SHP77 treated with DMSO at 0.1 percent for 48 hours (cell line): Measurements from ENCODE around the gene KCNMA1.

Experiments used
- DNase-seq: peaks from one replicate; lab custom pipeline; 2025; lab: John Stamatoyannopoulos, UW

KCNMA1 gene

DNA sequence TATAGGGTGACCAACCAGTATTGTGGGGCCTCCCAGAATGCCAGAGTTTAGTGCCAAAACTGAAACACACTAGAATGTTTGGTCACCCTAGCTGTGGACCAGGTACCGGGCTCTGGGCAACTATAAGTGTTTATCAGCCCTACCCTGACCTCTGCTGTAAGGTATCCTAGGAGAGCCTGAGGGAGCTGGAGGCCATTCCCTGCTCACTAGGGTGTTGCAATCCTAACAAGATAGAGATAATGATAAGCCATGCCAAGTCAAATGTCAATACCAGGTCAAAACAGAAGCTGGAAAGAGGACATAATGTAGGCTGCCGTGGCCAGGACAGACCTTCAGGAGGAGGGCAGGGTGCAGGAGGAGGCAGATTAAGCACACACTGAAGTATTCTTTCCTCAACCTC lies 151.8 kb downstream of the KCNMA1 start:
- DNase-seq: no peak

DNA sequence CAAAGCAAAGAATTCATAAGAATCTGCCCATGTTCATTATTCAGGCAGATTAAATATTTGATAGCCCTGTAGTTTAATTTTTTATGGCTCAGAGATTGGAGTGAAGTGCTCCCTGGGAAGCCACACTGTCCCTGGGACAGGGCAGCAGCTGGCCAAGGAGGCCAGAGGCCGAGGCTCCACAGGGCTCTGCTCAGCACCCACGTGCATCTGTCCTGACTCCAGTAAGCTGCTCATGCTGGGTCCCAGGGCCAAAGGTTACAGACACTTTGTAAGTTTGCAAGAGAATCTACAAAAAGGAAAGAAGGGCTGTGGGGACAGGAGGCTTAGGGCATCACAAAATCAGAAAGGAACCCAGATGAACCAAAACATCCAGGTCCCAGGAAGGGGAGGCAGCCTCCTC lies 155.5 kb downstream of the KCNMA1 start:
- DNase-seq: no peak

DNA sequence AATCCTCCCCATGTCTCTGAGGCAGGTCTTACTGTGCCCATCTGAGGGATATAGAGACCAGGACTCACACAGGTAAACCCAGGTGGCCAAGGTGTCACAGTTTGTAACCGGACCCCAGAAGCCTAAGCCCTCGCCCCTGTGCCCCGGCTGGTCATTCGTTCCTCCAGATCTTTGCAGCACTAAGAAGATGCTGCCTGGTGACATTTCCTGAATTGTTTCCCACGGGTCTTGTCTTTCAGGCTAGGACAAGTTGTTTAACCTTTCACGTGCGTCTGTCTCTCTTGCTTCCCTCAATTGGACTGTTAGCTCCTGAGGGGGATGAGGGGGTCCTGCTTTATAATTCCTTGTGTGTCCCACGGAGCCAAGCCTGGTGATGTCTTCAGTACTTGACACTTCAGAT lies 158.0 kb downstream of the KCNMA1 start:
- DNase-seq: no peak

DNA sequence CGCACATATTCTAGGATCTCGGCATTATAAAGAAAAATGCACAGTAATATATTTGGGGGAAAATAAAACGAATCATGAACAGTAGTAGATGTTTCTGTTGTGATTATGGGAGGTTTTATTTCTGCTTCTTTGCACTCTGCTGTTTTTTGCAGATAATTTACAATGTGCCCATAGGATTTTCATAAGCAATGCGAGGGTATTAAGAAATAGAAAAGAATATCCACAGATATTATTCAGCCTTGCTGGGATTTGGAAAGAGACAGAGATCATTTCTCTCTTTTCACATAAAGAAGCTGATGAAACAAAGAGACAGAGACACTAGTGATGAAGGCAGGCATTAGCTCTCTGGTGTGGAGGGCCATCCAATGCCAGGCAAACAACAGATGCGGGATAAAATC lies 158.6 kb downstream of the KCNMA1 start:
- no peak for DNase-seq

DNA sequence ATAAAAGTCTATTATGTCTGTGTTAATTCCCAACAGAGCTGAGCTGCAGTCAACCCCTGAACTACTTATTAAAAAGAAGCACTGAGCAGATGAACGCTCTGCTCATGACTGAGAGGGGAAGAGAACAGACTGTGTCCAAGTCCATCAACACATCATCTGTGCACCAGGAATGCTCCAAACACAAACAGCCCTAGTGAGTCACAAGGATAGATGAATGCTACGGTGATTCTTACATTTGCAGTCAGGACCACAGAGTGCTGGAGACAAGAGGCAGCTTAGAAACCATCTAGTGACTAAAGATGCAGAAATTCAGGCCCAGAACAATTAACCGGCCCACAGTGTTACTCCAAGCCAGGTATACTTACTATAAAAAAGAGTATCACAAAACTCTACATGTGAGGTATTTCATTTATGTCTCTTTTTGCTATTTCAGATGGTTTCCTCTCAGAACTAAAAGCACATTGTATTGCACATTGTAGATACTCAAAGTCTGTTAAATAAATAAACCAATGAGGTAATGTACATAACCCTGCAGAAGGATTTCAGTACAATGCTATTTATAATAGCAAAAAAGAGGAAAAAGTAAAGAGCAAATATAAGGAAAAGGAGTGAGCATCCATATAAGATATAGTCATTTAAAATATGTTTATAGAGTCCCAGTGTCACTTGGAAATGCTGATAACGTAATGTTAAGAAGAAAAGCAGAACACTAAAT lies 159.2 kb downstream of the KCNMA1 start:
- DNase-seq: no peak

DNA sequence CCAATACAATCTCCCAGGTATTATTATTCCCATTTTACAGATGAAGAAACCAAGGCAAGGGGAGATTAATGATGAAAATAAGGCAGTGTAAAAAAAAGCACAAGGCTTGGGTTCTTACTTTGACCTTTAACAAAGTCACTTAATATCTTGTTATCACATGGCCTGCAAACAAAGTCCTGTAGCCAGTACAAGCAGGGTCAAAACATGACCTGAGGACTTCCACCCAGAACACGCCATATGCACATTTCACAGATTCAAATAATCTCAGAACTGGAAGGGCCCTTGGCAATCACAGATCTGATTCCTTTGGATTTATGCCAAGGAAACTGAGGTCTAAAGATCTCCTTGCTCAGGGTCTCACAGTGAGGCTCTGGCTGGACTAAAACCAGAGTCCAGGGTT lies 162.1 kb downstream of the KCNMA1 start:
- DNase-seq: no peak

DNA sequence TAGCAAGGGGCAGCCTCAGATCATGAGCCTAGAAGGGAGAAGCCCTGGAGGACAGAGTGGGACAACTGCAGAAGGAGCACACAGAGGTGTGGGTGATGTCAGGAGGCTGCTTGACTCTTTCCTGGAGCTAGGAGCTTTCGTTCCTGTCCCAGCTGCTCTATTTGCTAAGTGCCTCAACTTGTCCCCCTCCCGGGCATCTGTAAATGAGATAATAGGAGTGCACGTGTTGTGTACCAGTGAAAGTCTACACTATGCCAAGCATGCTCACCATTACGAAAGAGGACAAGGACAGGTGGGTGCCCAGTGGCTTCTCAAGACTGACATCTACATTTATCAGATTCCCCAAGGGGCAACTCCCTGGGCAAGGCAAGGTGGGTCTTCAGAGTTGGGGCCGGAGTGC lies 162.7 kb downstream of the KCNMA1 start:
- no peak for DNase-seq

DNA sequence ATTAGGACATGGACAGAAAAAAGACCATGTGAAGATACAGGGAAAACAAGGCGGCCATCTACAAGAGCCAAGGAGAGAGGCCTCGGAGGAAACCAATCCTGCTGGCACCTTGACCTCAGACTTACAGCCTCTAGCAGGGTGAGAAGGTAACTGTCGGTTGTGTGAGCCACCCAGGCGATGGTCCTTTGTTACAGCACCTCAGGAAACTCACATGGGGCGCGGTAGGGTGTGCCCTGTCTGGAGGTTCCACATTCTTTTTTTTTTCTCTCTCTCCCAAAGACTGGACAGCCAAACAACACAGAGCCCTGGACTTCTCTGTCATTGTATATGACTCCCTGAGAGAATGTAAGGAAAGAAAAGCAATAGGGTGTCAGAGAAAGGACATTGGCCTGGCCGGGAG lies 163.2 kb downstream of the KCNMA1 start:
- DNase-seq: no peak

DNA sequence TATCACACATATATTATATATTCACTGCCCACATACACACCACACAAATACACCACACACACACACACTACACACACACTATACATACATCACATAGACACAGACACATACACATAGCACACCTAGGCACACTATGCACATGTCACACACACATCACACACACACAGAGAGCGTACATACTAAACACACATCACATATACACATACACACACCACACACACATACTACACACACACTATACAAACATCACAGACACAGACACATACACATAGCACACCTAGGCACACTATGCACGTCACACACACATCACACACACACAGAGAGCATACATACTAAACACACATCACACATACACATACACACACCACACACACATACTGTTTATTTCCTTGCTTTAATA lies 165.5 kb downstream of the KCNMA1 start:
- no peak for DNase-seq

DNA sequence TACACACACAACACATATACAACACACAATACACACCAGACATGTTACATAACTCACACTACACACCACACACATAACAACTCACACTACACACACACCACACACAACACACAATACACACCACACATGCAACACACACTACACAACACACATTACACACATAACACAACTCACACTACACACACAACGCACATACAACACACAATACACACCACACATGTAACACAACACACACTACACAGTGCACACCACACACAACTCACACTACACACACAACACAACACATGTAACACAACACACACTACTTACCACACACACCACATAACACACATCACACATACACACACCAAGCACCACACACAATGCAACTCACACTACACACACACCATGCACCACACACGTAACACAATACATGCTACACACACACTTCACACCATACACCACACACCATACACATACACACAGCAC lies 166.5 kb downstream of the KCNMA1 start:
- DNase-seq: no peak

DNA sequence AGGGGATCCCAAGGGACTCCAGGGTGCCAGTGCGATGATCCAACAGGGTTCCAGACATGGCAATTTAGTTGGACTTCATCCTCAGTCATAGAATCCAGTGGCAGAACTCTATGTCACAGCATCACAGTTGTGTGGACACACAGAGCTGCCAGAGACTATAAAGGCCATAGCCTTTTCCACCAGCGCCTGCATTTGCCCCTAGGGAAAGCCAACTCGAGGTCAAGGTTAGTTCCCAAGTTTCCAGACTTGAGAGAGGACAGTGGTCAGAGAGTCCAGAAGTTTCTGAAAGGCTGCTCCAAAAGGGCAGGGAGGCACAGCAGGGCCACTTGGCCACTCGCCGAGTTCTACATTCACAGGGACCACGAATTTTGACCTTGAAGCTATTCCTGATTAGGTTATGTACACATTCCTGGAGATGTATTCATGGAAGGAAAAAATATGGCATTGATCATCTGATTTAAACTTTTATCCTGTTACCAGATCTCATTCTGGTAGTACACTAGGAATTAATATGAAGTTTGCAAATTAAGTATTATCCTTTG lies 170.1 kb downstream of the KCNMA1 start:
- DNase-seq: no peak

DNA sequence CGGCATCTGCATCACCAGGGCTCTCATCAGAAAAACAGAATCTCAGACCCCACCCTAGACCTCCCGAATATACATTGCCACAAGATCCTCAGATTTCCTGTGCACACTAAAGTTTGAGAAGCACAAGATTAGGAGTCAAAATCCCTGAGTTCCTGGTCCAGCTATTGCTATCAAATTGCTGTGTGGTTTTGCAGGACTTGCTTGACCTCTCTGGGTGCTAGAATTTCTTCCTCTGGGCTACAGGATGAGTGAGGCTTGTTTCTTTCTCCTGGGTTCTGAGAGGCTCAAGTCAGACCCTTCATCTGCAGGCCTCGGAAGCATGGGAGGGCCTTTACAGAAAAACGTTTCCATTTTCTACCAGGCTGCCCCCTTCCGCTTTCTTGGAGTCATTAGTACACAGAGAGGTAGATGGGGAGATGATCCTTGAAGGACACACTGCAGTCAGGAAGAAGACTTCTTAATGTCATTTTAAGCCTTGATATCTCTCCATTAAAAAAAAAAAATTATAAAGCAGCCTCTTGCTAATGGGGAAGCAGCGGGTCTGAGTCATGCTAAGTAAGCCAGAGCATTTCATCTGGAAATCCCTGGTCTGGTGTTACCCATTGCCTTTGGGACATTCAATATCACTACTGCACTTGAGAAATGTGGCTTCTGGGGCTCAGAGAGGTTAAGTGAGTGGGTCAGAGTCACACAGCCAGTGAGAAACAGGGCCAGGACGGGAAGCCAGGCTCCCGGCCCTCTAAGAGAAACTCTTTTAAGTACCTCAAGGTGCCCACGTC lies 173.5 kb downstream of the KCNMA1 start:
- no peak for DNase-seq

DNA sequence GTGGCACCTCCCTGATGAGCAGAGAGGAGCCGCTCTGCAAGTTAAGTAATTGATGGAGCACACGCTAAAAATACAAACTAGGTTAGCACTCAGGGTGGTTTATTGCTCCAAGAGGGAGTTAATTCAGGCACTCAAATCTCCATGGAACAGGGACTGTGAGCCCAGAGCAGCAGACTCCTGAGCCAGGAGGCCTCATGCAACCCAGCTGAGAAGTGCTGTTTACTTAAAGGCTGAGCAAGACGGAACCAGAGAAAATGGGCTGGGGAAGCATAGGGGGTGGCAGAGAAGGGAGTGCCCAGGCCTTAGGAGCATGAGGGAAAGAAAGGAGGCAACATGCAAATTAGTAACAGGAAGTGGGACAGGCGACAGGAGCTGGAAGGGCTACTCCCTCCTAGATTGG lies 174.1 kb downstream of the KCNMA1 start:
- DNase-seq: no peak

DNA sequence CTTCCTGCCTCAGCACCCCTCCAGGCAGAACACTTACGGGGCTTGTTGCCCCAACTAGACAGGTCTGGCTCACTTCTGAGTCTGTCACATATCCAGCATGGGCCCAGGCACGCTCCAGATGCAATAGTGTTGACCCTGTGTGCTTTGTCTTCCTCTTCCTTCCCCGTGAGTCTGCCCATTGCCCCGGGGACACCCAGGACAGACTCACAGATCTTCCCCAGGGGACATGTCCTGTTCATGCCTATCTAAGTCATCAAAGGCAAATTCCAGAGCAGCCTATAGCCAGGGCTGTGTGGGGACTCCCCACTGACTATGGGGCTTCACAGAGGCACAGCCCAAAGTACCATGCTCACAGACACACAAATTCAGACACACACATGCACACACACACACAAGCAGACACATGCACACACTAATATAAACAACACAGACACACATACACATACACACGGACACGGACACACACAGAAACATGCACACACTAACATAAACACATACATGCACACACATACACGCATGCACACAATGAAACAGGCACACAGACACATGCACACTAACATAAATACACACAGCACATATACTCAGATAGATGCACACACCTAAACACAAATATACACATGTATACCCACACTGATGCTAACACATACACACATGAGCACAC lies 175.8 kb downstream of the KCNMA1 start:
- no peak for DNase-seq

DNA sequence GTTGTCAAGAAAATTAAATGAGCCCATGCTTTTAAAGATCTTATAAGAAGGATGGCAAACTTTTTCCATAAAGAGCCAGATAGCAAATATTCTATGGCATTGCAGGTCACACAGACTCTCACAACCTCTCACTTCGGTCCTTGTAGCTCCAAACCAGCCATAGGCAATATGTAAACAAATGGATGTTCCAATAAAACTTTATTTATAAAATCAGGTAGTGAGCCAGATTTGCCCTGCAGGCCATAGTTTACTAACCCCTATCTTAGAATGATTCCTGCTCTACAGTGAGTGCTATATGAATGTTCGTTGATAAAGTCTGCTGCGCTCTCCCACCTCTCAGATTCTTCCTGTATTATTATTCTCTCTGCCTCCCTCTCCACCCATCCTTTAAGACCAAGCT lies 177.7 kb downstream of the KCNMA1 start:
- no peak for DNase-seq

DNA sequence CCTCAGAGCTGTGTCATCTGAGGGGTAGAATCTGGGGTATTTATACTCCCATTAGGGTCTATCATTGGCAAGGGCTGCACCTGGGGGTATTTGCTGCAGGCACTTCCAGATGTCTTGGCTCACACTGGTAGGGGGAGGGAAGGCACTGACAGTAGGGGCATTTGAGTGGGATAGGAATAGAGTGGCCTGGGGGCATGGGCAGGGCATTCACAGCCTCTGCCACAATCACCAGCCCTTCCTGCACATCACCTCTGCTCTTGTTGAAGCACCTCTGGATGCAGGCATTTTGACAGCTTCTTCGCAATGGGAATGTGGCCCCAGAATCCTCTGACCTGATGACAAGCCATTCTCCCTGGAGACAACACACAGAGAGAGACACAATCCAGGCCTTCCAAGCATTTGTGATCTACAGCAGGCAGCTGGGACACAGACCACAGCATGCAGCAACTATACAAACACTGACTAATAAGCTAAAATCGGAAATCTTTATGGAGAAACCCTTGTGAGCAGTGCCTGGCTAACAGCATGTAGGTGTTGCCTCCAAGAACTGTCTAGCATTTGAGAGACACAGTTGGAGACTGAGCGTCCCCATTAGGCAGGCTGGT lies 178.5 kb downstream of the KCNMA1 start:
- no peak for DNase-seq

DNA sequence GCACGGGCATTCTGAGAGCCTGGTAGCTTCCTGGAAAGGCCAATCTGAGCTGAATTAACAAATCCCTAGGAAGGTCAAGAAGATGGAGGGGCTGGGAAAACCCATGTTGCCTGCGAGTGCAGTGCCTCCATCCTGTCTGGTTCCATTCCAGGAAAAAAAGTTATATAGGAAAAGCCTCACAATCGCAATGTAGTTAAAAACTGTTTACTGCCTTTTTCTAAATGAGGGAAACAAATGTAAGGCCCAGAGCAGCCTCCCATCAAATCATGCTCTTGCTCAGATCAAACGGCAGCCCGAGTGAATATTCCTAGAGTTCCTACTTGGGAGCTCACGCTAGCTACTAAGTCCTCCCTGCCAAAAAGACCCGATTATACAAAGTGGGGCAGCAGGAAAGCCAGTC lies 179.9 kb downstream of the KCNMA1 start:
- DNase-seq: no peak

DNA sequence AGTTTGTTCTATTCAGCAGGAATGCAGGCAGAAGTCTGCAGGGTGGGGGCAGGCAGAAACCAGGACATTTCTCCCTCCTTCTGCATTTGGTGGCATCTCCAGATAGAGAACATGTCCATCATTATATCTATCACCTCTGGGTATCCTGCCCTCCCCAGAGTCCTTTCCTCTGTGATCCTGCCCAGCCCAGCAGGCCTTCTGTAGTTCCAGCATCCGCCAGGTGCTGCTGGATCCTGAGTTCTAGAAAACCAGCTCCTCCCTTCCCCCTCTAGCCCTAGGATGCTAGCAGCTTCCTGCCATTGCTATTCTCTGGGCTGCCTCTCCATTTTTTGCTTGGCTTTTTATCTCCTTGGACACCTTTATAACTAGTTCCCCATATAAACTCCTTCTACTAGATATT lies 180.3 kb downstream of the KCNMA1 start:
- peak; percentile 1 for DNase-seq

DNA sequence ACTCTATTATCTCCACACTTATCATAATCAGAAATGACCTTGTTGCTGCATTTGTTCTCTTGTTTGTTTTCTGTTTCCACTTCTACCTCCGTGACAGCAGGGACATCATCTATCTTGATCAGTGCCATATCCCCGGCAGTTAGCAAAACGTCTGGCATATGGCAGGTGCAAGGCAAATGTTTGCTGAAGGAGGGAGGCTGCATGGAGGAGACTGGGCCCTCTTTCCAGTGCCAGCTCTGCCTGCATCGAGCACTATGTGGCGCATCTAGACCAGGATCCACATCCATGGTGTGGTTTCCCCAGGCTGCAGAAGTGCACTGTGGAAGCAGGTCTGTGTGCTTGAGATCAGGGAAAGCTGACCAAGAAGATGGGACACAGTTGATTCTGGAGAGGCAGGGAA lies 181.2 kb downstream of the KCNMA1 start:
- peak; percentile 73 for DNase-seq

DNA sequence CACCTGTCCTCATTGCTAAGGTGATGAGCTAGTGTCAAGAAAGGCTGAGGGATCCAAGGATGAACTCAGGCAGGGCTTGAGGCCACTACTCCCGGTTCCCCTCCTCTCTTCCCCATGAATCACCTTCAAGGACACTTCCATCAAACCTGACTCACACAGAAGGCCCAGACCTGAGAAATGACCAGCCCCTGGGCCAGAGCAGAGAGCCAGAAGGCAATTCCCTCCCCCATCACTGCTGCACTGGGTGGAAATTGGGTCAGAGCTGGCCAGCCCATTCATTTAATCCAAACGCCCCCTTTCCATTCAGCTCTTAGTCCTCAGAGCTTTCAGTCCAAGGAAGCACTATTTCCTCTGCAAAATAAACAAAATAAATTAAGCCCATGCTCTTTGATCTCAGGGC lies 182.0 kb downstream of the KCNMA1 start:
- no peak for DNase-seq

DNA sequence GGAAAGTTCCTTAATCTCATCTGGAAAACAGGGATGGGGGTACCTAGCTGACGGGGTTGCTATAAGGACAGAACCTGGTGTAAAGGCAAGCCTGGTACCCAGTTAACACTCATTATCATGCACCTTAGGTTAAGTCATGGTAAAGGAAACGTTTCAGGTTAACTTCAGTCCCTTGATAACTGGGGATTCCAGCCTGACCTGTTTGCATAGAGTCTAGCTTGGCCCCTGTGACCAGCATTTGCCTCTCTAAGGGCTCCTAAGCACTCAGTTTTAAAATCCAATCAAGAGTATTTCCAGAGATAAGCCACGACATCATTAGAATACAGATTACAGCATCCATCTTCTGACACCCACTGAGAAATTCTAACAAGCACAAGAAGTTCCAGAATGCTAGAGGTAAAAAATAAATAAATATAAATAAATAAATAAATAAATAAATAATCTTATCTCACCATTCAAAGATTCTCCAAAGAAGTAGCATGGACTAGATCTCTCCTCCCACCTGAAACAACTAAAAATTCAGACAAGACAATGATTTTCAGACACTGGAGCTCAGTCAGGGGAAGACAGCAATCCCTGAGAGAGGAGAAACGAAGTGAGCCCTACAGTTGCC lies 184.6 kb downstream of the KCNMA1 start:
- DNase-seq: no peak

DNA sequence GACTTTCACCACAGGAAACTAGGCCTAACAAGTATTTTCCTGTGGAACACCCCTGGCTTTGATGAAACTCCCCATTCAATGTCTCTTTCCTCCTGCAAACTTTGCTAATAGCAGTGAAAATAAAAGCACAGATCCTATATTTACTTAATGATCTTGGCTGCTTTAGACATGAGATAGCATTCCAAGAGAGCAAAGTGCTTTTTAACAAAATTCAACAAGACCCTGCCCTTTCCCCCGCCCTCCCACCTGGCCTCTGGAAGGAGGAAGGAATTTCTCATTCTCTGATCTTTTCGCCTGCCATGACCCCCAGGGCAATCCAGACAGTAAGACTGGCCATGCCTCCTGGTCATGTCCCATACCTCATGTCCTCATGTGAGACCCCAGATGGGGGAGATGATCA lies 185.7 kb downstream of the KCNMA1 start:
- DNase-seq: no peak
